ENCODE results near the gene COL10A1.

COL10A1 gene

DNA sequence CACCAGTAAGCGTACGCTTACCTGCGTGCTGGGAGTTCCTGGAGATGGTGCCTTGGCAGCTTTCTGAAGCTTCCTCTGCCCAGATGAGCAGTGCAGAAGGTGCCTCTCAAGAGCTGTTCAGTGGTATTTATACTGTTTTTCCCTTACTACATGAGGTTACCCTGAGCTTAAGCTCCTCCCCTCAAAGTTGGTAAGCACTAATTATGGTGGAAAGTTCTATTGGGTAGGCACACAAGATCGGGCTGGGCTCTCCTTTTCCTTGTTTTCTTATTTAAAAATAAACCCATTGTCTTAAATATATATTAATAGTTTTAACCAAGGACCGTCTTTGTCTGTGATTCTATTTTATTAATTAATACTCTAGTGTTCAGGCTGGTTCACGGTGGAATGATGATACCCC, at the start of gene COL10A1:
COL10A1 (minus strand) TSS at position 101 of the 400 bp plus-strand sequence. CDS start 640 bp downstream, outside the sequence.
- no peak for DNase-seq (ENCODE audit: low spot score)

DNA sequence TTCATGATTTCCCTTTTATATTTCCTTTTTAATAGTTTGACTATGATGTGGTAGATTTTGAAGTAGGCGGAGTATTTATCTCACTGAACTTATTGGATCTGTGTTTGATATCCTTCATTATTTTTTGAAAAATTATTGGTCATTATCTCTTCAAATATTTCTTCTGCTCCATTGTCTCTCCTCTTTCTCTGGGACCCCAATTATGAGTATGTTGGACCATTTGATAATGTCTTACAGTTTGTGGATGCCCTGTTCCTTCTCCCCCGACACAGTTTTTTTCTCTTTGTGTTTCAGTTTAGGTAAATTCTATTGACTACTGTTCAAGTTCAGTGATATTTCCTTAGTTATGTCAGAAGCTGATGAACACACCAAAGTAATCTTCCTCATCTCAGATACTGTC, 49.4 kb upstream of the COL10A1 start:
- DNase-seq (ENCODE audit: low spot score), result no peak

DNA sequence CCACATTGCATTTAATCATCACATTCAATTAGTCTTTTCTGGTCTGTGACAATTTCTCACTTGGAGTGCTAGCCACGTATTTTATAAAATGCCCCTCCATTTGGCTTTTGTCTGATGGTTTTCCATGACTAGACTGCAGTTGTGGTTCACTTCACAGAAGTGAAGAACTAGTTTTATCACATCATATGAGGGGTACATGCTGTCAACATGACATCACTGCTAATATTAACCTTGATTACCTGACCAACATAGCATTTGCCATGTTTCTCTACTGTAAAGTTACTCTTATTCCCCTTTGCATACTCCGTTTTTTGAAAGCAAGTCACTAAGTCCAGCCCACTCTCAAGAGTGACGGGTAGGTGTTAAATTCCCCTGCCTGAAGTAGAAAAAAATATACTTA, 48.0 kb upstream of the COL10A1 start:
- no peak for DNase-seq (ENCODE audit: low spot score)

DNA sequence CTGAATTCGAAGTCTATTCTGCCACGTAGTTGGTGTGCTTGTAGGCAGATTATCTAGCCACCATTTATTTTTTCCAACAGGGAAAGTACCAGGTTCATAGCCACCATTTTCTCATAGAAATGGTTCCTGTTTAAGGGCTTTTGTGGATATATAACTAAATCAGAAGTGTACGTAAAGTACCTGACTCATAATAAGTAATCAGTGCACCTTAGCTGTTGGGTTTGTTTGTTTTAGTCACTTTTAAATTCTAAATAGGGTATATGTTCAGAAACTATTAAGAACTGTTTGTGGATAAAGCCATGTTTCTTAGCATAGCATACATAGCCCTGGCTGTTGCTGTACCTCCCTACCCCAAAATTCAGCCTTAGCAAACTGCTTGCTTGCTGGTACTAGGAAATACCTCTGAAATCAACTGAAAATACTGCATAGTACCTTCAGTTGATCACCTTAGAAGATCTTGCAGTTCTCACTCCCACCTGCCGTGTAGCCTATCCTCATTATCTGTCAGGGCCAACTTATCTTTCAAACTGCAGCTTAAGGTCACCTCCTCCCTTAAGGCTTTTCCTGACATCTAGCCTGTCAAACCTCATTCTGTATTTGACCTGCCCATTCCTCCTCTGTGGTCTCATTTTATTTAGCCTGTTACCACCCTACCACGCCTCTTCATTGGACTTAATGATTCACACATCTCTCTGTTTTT, 44.6 kb upstream of the COL10A1 start:
- DNase-seq (ENCODE audit: low spot score), result no peak

DNA sequence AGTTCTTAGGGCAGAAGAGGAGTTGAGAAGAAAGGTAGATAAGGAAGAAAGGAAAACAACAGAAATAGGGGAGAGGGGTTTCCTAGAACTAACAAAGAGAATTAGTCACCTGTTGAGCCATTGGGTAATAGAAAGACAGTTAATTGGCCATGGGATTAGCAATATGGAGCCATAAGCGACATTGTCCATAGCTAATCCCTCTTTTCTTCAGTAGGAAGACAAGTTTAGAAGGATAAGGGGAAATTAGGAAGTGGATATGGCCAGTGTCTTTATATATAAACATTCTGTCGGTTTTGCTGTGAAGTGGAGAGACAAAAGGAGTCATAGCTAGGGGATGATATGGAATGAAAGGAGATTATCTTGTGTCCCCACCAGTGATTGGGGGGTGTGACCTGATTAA, 43.9 kb upstream of the COL10A1 start:
- DNase-seq (ENCODE audit: low spot score), result no peak

DNA sequence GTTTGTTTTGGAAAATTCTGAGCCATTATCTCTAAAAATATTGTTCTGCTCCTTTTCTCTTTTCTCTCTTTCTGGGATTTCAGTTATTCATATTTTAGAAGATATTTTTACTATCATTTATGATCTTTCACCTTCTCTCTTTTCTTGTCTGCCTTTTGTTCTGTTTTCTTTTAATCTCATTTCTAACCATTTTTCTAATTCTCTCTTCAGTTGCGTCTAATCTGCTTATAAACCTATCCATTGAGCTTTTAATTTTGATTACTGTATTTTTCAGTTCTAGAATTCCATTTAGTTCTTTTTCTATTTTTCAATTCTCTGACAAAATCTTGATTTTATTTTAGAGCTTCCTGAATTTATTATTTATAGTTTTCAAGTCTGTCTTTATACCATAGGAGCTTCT, 42.2 kb upstream of the COL10A1 start:
- DNase-seq (ENCODE audit: low spot score), result no peak

DNA sequence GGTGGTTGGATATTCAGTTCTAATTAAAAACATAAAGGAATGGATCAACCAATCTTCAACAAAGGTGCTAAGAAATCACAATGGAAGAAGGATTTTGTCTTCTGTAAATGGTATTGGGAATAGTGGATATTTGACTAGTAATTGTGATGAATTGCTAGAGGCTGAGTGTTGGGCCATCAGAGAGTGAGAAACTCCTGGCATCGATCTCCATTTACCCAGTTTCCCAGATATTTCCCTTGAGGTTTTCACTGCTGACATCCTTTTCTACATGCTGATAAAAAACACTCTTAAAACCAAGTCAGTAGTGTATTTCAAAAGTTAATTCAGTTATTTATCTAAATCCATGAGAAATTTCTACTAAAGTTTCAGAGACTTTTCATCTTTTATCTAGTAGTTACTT, 40.4 kb upstream of the COL10A1 start:
- no peak for DNase-seq (ENCODE audit: low spot score)

DNA sequence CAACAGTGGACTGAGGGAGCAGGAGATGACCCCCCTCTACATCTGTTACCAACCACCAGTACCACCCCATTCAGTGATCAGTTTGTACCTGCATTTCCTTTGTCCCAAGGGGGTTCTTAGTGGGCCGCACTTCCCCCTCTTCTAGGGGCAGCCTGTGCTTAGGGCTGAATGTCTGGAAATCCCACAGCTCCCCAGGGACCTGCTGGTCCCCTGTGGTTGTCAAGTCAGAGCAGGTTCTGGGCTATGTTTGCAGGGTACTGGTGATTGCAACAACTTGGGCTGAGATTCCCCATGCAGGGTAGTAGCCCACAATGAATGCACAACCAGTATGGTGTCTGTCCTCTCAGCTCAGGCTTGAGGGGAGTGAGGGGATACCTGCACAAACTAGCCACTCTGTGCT, 39.7 kb upstream of the COL10A1 start:
- DNase-seq (ENCODE audit: low spot score), result no peak

DNA sequence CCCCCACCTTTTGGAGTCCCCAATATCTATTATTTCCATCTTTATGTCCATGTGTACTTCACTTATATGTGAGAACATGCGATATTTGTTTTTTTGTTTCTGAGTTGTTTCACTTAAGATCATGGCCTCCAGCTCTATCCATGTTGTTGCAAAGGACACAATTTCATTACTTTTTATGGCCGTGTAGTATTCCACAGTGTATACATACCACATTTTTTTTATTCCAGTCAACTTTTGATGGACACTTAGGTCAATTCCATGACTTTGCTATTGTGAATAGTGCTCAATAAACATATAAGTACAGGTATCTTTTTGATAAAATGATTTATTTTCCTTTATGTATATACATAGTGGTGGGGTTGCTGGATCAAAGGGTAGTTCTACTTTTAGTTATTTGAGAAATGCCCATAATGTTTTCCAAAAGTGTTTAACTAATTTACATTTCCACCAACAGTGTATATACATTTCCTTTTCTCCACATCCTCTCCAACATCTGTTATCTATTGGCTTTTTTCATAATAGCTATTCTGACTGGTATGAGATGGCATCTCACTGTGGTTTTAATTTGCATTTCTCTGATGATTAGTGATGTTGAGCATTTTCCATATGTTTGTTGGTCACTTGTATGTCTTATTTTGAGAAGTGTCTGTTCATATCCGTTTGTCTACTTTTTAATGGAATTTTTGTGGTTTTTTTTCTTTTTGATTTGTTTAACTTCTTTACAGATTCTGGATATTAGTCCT, 34.0 kb upstream of the COL10A1 start:
- DNase-seq (ENCODE audit: low spot score), result no peak

DNA sequence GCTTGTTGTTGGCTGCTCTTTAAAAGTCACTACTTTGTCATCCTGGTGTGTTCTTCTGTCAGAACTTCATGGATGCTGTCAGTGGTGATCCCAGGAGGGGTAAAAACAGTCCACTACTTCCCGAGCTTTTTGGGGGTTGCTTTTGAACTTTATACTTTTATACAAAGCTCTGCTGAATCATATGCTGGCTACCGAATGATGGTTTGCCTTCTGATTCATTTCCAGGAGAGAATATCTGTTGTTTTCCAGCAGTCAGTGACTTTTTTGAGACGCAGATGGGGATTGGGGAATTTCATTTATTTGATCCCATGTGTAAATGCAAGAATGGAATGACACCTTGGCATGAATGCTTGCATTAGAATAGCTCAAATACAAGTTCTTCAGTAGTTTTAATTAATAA, 32.7 kb upstream of the COL10A1 start:
- DNase-seq (ENCODE audit: low spot score), result no peak

DNA sequence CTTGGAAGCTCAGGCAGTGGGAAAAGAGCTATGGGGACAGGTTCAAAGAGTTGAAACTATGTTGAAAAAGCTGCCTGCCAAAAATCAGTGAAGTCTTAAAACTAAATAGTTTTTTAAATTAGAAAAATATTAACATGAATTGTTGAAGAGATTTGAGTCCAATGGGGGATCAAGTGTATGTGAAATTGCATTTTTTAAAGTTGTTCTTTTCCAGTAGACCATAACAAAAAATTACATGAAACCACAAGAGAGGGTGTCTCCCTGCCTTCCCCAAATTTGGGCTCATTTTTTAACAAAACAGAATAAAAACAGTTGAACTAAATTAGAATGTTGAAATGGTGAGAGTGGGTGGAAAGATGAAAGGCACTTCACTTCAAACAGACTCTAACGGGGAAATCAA, 31.5 kb upstream of the COL10A1 start:
- DNase-seq (ENCODE audit: low spot score), result no peak

DNA sequence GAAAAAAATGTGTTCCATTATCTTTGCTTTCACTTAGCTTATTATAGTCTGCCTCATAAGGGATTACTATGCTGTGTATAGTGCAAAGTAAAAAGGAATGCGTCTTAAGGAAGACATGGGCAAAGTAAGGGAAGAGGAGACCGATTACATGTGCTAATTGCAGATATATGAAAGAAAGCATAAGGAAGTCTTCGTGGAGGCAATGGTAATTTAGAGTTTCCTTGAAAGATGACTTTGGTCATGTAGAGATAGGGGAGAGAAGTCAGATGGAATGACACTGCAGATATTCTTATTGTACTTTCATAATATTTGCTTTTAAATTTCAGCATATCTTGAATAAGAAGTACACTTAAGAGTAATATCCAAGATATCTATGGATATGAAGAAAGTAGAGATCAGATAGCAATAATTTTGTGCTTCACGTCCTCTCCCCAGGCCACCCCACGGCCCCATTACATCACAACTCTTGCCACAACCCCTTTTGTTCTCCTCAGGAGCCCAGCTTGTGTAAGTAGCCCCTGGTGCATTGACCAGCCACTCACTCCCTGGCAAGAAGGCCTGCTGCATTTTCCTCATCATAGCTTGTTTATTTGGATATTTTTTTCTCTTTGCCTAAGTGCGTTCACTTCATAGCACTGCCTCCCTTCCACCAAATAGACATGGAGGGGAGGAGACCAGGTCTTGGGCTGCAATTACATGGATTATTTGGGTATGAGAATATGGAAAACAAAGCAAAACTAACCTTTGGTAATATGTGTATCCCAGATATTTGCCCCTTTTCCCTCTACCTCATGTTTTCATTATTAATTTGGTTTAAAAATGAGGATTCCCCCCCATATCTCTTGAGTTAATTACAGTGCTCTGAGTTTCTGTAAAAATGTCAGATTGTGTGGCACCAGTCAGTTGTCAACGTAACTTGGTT, 30.7 kb upstream of the COL10A1 start:
- DNase-seq (ENCODE audit: low spot score), result no peak

DNA sequence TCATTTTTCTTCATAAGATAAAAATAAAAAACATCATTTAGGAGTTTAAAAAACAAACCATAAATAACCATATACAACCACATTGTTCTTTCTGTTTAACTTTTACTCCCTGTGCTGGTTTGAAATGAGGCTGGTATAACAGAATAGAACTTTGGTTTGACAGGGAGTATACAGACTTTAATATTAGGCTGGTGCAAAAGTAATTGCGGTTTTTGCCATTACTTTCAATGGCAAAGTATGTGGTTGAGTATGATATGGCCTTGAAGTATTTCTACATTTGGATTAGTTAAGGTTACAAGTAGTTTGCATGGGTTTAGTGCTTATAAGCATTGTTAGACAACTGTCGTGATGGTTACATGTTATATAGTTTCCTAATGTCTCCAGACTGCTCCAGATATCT, 29.0 kb upstream of the COL10A1 start:
- DNase-seq (ENCODE audit: low spot score), result no peak

DNA sequence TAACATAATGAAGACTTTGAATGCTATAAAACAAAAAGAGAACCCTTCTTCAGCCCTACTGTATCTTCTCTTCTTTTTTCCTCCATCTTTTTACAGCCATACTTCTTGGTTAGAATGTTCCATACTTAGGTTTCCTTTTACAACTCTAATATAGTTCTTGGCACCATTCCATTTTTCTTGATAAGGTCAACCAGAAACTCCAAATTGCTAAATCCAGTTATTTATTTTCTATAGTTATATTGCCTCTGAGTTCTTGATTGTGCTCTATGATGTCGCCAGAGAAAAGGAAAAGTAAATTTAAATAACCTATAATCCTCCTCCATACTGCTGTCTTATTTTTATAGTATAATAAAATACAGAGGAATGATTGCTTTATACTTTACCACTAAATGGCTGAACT, 26.7 kb upstream of the COL10A1 start:
- DNase-seq (ENCODE audit: low spot score), result no peak

DNA sequence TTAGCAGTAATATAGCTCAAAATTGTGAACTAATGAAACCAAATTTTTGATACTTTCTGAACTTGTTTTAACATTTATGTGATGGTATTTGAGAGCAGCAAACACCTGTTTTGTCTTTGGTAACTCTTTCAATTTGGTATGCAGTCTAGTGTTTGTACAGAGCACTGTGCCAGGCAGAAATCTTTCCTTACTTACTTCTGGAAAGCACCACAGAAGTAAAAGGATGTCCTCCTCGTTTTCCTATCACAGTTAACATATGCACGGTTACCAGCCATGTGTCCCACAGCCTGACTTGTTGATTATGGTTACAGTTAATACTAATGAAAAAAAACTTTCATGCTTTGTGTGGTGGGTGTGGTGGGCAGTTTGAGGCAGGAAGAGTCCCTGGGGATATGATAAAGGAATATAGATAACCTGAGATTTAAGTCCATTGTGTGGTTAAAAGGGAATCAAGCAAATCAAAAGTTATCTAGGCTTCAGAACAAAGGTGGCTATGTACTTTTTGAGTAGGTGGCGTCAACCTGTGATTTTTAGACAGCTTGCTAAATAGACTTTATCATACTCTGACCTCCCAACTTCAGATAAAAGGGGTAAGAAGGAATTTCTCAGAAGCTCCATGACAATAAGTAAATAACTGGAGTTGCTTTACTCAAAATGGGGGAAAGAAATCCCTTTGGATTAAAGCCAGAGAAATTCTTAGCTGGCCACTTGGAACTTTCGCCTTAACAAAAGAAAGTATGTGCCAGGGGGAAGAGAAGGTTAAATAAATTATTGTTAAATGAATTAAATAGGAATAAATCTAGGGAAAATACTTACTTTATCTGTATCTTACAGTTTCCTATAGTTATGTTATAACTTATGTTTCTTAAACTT, 20.1 kb upstream of the COL10A1 start:
- DNase-seq (ENCODE audit: low spot score), result no peak

DNA sequence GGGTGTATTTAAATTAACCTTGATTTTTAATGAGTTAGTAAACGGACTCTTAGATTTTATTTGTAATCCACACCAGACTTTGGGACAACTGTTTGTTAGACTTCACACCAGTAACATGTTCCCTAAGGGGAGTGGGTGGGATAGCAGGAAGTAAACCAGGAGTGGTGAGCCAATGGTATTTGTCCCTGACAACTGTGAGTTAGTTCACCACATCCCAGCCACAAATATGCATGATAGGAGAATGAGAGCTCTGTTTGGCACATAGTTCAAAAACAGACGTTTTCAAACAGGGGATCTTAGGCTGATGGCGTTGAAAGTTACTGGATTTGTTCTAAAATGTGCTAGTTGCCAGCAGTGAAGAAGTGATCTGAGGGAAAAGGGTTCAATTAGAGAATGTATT, 18.7 kb upstream of the COL10A1 start:
- no peak for DNase-seq (ENCODE audit: low spot score)

DNA sequence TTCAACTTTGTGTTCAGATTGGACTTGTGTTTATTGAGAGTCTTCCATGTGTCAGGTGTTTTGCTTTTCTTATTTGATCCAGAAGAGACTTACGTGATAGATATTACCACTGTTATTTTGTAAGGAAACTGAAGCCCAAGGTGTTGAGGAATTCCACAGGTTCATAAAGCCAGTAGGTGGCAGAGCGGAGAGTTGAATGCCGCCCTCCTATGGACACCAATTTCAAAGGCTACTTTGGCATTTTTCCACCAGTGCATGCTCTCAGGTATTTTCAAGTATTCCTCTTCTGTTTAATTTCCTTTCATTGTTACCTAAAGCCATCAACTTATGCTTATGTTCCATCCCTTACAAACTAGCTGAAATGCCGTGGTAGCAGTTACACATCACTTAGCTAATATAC, 14.0 kb upstream of the COL10A1 start:
- DNase-seq (ENCODE audit: low spot score), result no peak

DNA sequence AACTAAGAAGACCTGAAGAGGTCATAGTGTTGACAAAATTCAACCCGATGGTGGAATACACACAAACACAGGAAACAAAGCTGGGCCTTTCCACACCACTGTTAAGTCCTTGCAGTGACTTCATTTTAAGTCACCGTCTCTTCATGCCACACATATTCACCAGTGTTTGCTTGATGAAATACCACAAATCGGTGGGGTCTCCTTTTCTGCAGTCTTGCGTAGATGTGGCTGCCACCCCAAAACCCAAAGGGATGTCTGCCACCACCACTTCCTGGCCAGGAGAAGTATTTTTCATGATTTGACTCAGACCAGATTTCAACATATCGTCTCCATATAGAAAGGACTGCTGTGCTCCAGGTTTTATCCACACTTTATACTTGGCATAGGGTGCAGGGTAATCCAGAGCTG, 11.0 kb upstream of the COL10A1 start:
- no peak for DNase-seq (ENCODE audit: low spot score)

DNA sequence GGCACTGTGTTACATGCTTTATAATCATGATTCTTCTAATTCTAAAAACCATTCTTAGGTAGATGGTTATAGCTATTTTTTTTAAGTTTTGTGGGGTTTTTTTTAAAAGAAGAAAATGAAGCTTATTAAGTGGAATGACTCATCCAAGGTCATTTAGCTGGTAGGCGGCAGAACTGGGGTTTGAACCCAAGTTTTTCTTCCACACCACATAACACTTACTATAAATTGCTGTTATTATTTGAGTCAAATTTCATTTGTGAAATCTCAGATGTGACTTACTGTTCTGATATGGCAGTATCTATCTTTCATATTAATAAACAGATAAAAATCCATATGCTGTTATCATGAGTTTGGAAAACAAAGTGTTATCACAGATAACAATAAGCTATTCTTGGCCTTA, 10.4 kb upstream of the COL10A1 start:
- no peak for DNase-seq (ENCODE audit: low spot score)

DNA sequence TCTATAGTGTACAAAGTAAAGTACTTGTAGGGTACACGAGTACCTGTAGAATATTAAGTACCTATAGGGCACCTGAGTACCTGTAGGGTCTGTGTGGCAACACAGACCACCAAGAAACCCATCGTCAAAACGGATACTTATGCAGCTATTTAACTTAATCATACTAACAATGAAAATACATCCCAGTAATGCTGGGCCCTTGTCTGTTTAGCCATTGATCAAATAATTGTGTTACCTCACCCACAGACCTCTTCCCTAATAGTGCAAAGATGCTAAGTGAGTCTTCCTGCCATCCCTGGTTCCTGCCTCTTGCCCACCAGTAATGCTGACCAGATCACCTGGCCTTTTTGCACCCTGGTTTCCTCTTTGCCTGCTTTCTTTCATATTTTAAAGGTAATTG, 7.5 kb upstream of the COL10A1 start:
- DNase-seq (ENCODE audit: low spot score), result no peak

DNA sequence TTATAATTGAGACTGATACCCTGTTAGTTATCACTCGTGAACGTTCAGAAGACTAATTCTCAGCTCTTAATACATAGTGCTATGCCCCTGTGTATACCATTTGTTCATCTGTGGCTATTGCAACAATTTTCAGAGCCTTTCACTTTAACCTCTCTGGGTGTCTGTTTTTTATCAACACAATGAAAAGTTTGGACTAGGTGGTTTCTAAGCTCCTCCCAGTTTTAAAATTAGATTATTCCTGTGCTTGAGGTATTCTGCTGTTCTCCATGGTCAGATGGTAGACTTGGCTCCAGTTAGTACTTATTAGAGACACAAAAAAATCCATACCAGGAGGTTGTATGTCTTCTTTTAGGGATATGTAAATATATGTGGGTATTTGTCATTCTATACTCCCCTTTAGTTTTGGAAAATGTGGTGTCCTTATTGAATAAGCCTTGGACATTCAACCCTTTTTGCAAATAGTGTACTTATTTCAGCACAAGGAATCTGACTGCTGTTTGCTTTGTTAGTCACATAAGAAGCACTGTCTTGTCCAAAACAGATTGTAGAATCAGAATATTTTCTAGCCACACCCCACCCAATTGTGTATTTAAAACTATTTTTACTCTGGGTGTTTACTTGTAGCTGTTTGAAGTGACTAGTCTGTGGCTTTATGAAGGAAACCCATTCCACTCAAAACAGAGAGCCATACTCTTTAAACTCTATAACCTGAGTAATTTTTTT, 2.0 kb upstream of the COL10A1 start:
- no peak for DNase-seq (ENCODE audit: low spot score)
